AG08395 (cell line): ENCODE data around the gene FRMD4A.
"Not testable (repeated sequence)": the region's sequence is repeated elsewhere in the genome, so short reads cannot be mapped to it uniquely, and the experiment has no call there.

ENCODE experiments used
- DNase-seq: peaks from one replicate; pipeline ENCODE4 v3.0.0; 2012; ENCODE audit warnings: mixed read lengths, low spot score

The FRMD4A gene

DNA sequence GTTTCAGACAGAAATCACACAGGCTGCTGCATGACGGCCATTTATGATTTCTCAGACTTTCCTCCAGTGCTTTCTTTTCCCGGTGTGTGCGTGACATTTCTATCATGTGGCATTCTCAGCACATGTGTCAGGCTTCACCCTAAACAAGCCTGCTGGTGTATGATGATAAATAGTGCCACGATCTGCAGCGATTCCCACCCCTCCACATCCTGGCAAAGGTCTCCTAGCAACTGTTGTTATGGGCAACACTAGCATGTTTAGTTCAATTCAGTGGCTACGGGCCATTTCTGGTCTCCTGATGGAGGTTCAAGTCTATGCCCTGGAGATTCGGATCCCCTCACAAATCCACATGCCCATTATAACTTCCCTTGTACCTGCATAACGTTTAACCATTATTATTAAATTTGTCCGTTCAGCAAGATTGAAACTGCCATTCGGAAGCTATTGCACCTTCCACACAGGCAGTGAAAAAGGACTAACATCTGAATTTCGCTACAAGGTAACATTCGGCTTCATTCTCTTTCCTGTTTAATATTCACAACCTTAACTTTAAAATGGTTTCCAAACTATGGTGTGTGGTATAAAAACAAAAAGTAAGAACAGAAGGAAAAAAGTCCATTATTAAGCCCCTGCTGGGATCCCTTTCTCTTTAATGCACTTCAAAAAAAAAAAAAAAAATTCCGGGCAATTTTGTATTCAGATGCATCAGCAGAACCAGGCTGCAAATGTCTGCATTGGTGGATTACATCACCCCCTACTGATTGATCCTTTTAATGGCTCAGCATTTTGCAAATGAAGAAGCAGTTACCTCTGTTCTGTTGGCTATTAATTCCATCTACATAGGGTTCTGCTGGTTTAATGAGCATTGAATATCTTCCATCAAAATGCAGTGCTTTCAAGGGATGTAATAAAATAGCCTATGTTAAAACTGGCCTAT lies 90.2 kb downstream of the FRMD4A start:
- DNase-seq: no peak

DNA sequence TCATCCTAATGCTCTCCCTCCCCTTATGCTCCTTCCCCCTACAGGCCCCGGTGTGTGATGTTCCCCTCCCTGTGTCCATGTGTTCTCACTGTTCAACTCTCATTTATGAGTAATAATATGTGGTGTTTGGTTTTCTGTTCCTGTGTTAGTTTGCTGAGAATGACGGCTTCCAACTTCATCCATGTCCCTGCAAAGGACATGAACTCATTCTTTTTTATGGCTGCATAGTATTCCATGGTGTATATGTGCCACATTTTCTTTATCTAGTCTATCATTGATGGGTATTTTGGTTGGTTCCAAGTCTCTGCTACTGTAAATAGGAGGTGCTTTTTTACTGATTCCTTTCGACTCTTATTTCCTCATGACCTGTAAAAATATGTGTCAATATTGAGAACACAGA lies 92.1 kb downstream of the FRMD4A start:
- DNase-seq: not testable (repeated sequence)

GRCh38 chr10:14236341-14236740 lies 94.4 kb downstream of the FRMD4A start:
- no peak for DNase-seq

GRCh38 chr10:14235566-14236195 lies 95.0 kb downstream of the FRMD4A start:
- DNase-seq: no peak

DNA sequence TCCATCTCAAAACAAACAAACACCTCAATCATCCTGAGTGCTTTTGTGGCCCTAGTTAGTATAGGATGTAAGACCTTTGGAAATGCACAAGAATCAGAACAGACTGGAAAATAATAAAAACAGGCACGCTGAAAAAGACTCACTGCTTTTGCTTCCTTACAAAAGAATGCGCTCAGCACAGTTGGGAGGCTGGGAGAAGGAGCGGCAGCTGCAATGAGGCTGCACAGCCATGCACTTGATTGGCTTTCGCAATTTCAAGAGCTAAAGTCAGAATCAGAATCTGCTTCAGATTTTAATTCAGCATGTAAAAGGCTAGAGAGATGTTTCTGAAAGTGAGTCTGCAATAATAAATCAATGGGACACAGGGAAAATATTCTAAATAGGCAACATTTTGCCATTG lies 97.2 kb downstream of the FRMD4A start:
- no peak for DNase-seq

GRCh38 chr10:14228798-14229197 lies 101.9 kb downstream of the FRMD4A start:
- DNase-seq: not testable (repeated sequence)

DNA sequence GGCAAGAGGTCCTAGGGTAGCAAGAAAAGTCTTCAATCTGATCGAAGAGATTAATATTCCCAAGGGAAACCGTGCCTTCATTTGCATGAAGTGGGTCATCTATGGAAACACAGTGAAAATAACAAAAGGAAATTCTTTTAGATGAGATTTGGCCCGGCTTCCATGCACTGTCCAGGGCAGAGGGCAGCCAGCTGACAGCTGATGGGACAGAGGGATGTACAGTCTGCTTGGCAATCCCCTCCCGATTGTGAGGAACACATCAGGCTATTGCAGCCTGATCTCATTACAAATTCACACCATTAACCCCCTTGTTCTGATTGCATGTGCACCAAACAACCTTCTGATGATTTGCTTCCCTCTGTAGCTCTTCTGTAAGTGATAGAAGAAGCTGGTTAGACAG lies 105.3 kb downstream of the FRMD4A start:
- no peak for DNase-seq

DNA sequence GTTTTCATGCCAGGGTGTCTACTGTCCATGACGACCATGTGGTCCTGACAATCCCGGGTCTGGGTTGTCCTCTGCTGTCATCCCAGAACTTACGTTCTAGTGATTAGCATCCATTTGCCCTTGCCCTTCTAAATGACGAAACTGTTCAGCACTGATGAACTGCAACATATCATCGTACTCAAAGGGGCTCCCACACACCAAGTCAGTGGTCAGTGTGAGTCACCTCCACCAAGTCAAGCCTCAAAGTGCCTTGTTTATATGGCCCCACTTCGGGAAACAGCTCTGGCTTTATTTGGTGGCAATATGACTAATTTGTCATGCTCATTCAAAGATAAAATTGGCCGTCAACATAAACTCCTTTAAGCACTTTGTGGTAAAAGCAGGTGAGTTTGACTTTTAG lies 110.7 kb downstream of the FRMD4A start:
- DNase-seq: no peak

DNA sequence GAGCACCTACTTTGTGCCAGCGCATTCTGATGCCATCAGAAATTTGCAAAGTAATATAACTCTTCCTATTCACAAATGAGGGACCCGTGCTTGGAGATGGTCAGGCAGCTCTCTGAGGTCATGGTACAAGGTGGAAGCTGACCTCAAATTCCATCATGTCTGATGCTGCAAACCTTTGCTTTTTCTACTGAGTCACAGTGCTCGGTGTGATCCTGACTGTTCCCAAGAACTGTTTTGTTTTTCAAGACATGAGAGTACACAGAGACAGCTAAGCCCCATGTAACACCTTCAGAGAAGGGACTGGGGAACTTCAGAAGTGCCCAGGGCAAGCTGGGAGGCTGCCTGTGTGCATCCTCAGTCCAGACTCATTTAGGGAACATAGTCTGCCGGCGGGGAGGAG lies 111.3 kb downstream of the FRMD4A start:
- no peak for DNase-seq

DNA sequence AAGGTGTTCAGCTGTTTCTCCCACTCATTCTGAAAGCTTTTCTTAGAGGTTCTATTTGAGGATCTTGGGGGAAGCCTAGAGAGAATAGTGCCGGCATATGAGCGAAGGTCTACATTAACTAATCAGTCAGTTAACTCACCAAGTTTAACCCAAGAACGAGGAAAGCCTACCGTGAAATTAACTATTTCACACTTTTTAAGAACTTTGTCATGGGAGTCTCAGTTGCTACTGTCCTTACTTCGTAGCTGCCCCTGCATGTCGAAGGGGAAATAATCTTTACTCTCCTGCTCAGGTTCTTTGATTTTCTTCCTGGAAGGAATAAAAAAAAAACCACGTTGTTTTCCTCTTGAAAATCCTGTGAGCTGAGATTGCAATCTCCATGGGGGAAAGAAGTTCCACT lies 115.1 kb downstream of the FRMD4A start:
- no peak for DNase-seq

GRCh38 chr10:14213703-14214102 lies 117.0 kb downstream of the FRMD4A start:
- DNase-seq: not testable (repeated sequence)

DNA sequence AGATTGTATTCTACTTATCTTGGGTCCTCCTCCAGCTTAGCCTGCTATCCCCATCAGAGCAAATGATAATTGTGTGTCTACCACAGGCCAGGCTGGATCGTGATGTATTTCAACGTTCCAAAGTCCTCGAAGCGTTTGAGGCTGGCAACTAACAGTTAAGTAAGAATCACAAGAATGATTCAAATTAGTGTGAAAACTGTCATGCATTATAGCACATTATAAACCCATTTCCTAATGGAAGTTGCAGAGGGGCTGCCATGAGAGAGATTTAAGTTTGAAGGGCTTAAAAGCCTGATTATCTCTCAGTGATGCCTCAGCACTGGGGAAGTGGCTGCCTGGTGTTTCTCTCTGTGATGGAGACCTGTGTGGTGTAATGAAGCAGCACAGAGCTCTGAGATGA lies 119.1 kb downstream of the FRMD4A start:
- DNase-seq: no peak

GRCh38 chr10:14208231-14208630 lies 122.5 kb downstream of the FRMD4A start:
- DNase-seq: no peak

- DNase-seq: no peak
Observed at GRCh38 chr10:14205233-14205632, 125.5 kb downstream of the FRMD4A start.

DNA sequence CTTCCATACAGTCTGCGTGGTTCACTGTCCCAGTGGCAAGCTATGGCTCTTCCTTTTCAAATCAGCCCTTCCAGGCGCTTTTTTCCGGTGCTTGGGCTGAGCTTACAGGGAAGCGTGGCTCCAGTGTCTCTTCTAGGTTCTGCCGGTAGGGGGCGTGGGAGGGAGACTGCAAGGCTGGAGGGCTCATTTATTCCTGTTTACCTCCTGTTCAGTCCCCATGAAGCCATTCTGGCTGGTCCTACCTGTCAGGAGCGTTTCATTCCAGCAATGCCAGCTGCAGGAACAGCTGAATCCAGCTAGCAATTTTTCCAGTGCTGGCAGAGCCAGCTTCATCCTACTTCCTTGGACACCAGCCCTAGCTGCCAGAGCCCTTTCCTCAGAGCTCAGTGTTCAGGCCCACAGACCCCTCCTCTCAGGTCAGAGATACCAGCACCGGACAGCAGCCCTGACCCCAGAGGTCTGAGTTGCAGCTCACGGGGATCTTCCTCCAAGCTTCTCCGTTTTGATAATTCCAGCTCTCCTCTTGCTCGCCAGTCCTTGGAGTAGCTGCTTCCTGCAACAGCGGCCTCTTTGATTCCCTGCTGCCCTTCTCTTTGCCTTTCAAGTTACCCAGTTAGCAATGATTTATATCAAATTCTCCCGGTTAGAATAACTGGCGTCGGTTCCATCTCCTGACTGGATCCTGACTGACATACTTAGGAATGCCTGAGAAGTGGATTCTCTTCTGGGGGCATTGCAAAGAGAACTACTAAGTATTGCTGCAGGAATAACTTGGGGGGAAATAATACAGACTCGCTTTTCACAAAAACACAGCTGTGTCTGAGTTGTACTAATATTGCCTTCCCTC lies 129.8 kb downstream of the FRMD4A start:
- no peak for DNase-seq

DNA sequence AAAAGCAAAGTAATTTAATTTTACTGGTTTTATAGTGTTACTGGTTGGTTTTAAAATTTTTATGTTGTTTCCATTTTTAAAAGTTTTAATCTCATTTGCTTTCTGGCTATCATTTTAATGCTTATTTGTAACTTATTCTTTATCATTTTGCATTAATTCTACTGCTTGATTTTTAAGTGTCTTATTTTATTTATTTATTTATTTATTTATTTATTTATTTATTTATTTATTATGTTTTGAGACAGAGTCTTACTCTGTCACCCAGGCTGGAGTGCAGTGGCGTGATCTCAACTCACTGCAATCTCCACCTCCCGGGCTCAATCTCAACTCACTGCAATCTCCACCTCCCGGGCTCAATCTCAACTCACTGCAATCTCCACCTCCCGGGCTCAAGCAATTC lies 131.6 kb downstream of the FRMD4A start:
- DNase-seq: not testable (repeated sequence)

DNA sequence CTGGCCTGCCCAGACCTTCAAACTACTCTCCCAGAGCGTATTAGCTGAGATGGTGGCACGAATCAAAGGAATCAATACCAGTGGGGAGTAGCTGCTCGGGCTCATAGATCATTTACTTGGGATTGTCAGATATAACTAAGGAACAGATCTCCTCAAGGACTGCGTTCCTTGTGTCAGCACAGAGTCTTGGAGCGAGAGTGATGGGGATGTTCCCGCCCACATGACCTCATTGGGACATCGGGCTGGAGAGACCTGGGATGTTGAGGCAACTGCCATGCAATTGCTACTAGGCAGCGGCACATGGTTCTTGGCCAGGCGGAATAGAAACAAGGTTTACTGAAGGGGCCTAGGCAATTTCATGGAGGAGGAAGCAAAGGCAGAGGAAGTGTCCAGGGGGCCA lies 132.6 kb downstream of the FRMD4A start:
- DNase-seq: no peak

DNA sequence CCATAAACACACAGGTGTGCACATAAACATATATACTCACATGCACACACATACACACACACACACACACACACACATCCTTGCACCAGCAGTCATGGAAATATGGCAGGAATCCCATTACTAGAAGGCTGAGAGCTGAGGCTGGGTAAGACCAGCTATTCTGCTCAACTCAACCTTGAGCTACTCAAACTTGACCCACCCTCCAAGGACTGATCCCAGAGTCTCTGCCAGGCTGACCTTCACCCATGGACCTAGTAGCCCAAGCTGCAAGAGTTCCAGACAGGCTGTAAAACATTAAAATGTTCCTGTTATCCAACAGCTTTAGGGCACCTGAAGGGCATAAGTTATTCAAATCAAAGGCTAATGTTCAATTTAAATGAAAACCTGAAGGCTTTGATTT lies 134.6 kb downstream of the FRMD4A start:
- DNase-seq: no peak

DNA sequence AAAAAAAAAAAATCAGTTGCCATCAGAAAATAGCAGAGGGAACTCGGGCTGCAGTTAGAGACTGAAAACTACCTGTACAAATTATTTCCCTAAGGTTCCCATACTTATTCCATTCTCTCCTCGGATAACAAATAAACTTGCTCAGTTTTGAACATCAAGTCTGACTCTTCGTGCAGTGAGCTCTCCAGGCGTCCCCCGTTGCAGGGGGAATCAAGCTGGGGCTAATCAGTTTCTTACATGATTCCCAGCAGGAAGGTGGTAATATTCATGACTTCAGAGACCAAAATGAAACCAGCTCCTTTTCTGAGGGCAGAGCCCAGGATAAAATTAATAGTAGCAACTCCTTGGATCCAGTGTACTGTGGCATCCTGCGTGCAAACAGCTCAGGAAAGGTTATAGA lies 135.3 kb downstream of the FRMD4A start:
- DNase-seq: no peak

GRCh38 chr10:14192746-14193145 lies 138.0 kb downstream of the FRMD4A start:
- DNase-seq: no peak

DNA sequence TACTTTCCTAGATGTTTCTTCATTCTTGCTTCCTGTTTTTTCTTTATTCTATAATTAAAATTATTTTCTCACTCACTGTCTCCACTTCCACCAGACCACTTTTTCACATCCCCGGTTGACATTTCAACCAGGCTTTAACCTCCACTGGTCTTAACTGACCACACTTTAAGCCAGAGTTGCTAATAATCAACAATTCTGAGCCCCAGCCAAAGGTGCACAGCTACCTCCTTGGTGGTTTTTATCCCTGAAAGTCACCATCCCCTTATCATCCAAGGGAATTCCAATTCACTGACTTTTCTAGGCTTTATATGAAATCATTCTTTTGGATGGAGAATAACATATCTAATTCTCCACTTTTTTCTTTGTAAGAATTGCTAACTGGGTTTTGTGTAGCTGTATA lies 138.9 kb downstream of the FRMD4A start:
- DNase-seq: no peak

GRCh38 chr10:14191407-14191806 lies 139.3 kb downstream of the FRMD4A start:
- DNase-seq: no peak

- DNase-seq: no peak
Observed at GRCh38 chr10:14190702-14191101, 140.0 kb downstream of the FRMD4A start.
